HepG2 (cell line): ENCODE data around the gene HEY2.

Experiments
- PHF8 ChIP-seq: sonication (generic); formaldehyde crosslinking; IDR thresholded peaks from 2 replicates; pipeline ENCODE4 v1.5.0; 2020; ENCODE audit warnings: missing genetic modification reagents
- POLR2G ChIP-seq: fragments of 200-400 bp; formaldehyde crosslinking; IDR thresholded peaks from 2 replicates; pipeline ENCODE4 v1.6.1; 2018; ENCODE audit warnings: mild to moderate bottlenecking, low read depth, low read length, moderate library complexity
- RAD51 ChIP-seq: fragments of 450-650 bp; IDR thresholded peaks from 2 replicates; pipeline ENCODE4 v1.6.1; 2016; ENCODE audit warnings: borderline replicate concordance
- ZHX2 ChIP-seq, 2 experiments: sonication (generic) in 1 of 2; formaldehyde crosslinking in 1 of 2; IDR thresholded peaks; 2 replicates each; pipeline versions ENCODE4 v1.6.1 to v1.9.0; 2014 to 2022; ENCODE audit warnings: antibody characterized with exemption in 1 of 2, borderline replicate concordance in 1 of 2, inconsistent platforms in 1 of 2, low read depth in 1 of 2, missing genetic modification reagents in 1 of 2

- TF ChIP-seq ZHX2 (IDR thresholded peaks at IDR 0.05; ENCODE audit: low read depth): no peak
- TF ChIP-seq ZHX2 (CRISPR knock-in tag; IDR thresholded peaks at IDR 0.05; ENCODE audit: borderline replicate concordance): no peak
- TF ChIP-seq RAD51: no peak
- TF ChIP-seq POLR2G: no peak
- no peak for TF ChIP-seq PHF8 (CRISPR knock-in tag)
Measured at GRCh38 chr6:125787791-125788190, 38.4 kb downstream of the HEY2 start.
